A549 (cell line): Measurements from ENCODE around the gene SPARC. TPM values are rescaled to one million over a fixed set of nuclear protein-coding genes. Genes with fewer than 3 reads are reported as not detected.

Experiments used
- ATAC-seq, 2 experiments: fragments of 200-7000 bp in 1 of 2; fragments of >200 bp in 1 of 2; cut with Nextera tagmentation in 1 of 2; cut with Tn5 transposase in 1 of 2; 3 replicates each; pipeline versions ENCODE4 v1.8.0 to v1.9.1; 2018 to 2020; ENCODE audit warnings: mild to moderate bottlenecking in 1 of 2, moderate library complexity in 1 of 2
- CTCF ChIA-PET: fragments of 300-600 bp; sonication (Branson Sonifier 250); formaldehyde crosslinking; extraction: SDS; loops from one replicate; lab custom pipeline; 2021; ENCODE audit warnings: antibody characterized with exemption, inconsistent platforms; lab: Yijun Ruan, JAX
- POLR2A ChIA-PET: fragments of 350-600 bp; formaldehyde crosslinking; extraction: SDS; loops from one replicate; lab custom pipeline; 2021; ENCODE audit warnings: antibody characterized with exemption, inconsistent platforms; lab: Yijun Ruan, JAX
- DNase-seq, 2 experiments: peaks; one replicate each; pipeline versions ENCODE4 v3.0.0 to v3.0.0-alpha.2; 2011 to 2016; ENCODE audit warnings: low read depth in 1 of 2, low spot score in 1 of 2
- FAIRE-seq: peaks from 2 replicates; lab custom pipeline; 2011; peaks lifted over from hg19 to GRCh38; lab: Jason Lieb, UNC
- H3K27ac ChIP-seq, 2 experiments: fragments of >200 bp; sonication (Bioruptor Twin); formaldehyde crosslinking; 3 replicates each; pipeline ENCODE4 v1.5.1; 2016 to 2017
- H3K4me1 ChIP-seq: fragments of >200 bp; sonication (Bioruptor Twin); formaldehyde crosslinking; 3 replicates; pipeline ENCODE4 v1.6.1; 2016
- H3K4me2 ChIP-seq: fragments of >200 bp; sonication (Bioruptor Twin); formaldehyde crosslinking; 3 replicates; pipeline ENCODE4 v1.6.1; 2016
- H3K4me3 ChIP-seq: fragments of >200 bp; sonication (Bioruptor Twin); formaldehyde crosslinking; 3 replicates; pipeline ENCODE4 v1.5.1; 2016
- H3K9me3 ChIP-seq: fragments of >200 bp; sonication (Bioruptor Twin); formaldehyde crosslinking; 3 replicates; pipeline ENCODE4 v1.6.1; 2016
- ATOH8 ChIP-seq: fragments of 250-450 bp; sonication (Bioruptor Pico); IDR thresholded peaks from 2 replicates; pipeline ENCODE4 v1.5.0; 2020; ENCODE audit warnings: low read depth, mild to moderate bottlenecking, moderate library complexity
- CEBPB ChIP-seq, 2 experiments: fragments of >200 bp in 1 of 2; sonication (Bioruptor Twin) in 1 of 2; formaldehyde crosslinking in 1 of 2; IDR thresholded peaks; 2 replicates each; pipeline ENCODE4 v1.6.1; 2012 to 2016
- EHMT2 ChIP-seq: fragments of 200-600 bp; sonication (generic); IDR thresholded peaks from 2 replicates; pipeline ENCODE4 v1.6.1; 2016; ENCODE audit warnings: antibody characterized with exemption, low read depth, mild to moderate bottlenecking, moderate library complexity
- EP300 ChIP-seq, 2 experiments: fragments of >200 bp; sonication (Bioruptor Twin); formaldehyde crosslinking; IDR thresholded peaks; 2 replicates in 1 of 2; 3 replicates in 1 of 2; pipeline ENCODE4 v1.6.1; 2016 to 2017
- ESRRA ChIP-seq: fragments of 150-350 bp; IDR thresholded peaks from 2 replicates; pipeline ENCODE4 v1.6.1; 2014; ENCODE audit warnings: mild to moderate bottlenecking, low read length, borderline replicate concordance
- FOSB ChIP-seq: fragments of 250-450 bp; sonication (Bioruptor Pico); IDR thresholded peaks from 2 replicates; pipeline ENCODE4 v1.5.0; 2020; ENCODE audit warnings: mild to moderate bottlenecking, moderate library complexity
- HES2 ChIP-seq: fragments of >200 bp; sonication (Bioruptor Twin); formaldehyde crosslinking; IDR thresholded peaks from 2 replicates; pipeline ENCODE4 v1.6.1; 2016
- HEYL ChIP-seq: fragments of 250-450 bp; sonication (Bioruptor Pico); IDR thresholded peaks from 2 replicates; pipeline ENCODE4 v1.8.0; 2021; ENCODE audit warnings: mild to moderate bottlenecking, moderate library complexity
- HOXA7 ChIP-seq: fragments of 250-450 bp; sonication (Bioruptor Pico); IDR thresholded peaks from 2 replicates; pipeline ENCODE4 v1.5.0; 2020; ENCODE audit warnings: mild to moderate bottlenecking, moderate library complexity
- HOXB5 ChIP-seq: fragments of 250-450 bp; sonication (Bioruptor Pico); IDR thresholded peaks from 2 replicates; pipeline ENCODE4 v1.5.0; 2020; ENCODE audit warnings: mild to moderate bottlenecking, moderate library complexity
- JUN ChIP-seq, 2 experiments: fragments of >200 bp; sonication (Bioruptor Twin); formaldehyde crosslinking; IDR thresholded peaks; 2 replicates in 1 of 2; 3 replicates in 1 of 2; pipeline ENCODE4 v1.6.1; 2016 to 2017
- MAZ ChIP-seq: fragments of 150-350 bp; IDR thresholded peaks from 2 replicates; pipeline ENCODE4 v1.6.1; 2014; ENCODE audit warnings: antibody characterized with exemption, low read depth, low read length, borderline replicate concordance
- MYC ChIP-seq: IDR thresholded peaks from 2 replicates; pipeline ENCODE4 v1.6.1; 2012; ENCODE audit warnings: mild to moderate bottlenecking, inconsistent platforms, low read length, improper control_type of control experiment, borderline replicate concordance
- PBX3 ChIP-seq: IDR thresholded peaks from 2 replicates; pipeline ENCODE4 v1.6.1; 2012
- RARB ChIP-seq: fragments of 250-450 bp; sonication (Bioruptor Pico); IDR thresholded peaks from 2 replicates; pipeline ENCODE4 v1.8.0; 2021; ENCODE audit warnings: mild to moderate bottlenecking, moderate library complexity
- REST ChIP-seq: fragments of 200-600 bp; sonication (generic); IDR thresholded peaks from 2 replicates; pipeline ENCODE4 v1.6.1; 2016; ENCODE audit warnings: antibody characterized with exemption, mild to moderate bottlenecking, moderate library complexity
- RFX5 ChIP-seq: fragments of 450-650 bp; IDR thresholded peaks from 2 replicates; pipeline ENCODE4 v1.7.1; 2014; ENCODE audit warnings: antibody characterized with exemption, mild to moderate bottlenecking, moderate library complexity
- RNF2 ChIP-seq: fragments of 200-600 bp; sonication (generic); IDR thresholded peaks from 2 replicates; pipeline ENCODE4 v1.6.1; 2016; ENCODE audit warnings: low read depth, mild to moderate bottlenecking, antibody characterized with exemption, moderate library complexity, borderline replicate concordance
- SREBF2 ChIP-seq: fragments of 450-650 bp; IDR thresholded peaks from 2 replicates; pipeline ENCODE4 v1.6.1; 2014; ENCODE audit warnings: mild to moderate bottlenecking, moderate library complexity
- TP53 ChIP-seq: fragments of 250-450 bp; sonication (Bioruptor Pico); IDR thresholded peaks from 2 replicates; pipeline ENCODE4 v1.5.0; 2021; ENCODE audit warnings: mild to moderate bottlenecking, moderate library complexity
- ZC3H11A ChIP-seq: fragments of 450-650 bp; IDR thresholded peaks from 2 replicates; pipeline ENCODE4 v1.6.1; 2014; ENCODE audit warnings: antibody characterized with exemption, mild to moderate bottlenecking
- ZSCAN20 ChIP-seq: fragments of 250-450 bp; sonication (Bioruptor Pico); IDR thresholded peaks from 2 replicates; pipeline ENCODE4 v1.8.0; 2022; ENCODE audit warnings: mild to moderate bottlenecking, moderate library complexity
- WGBS: methylation state at CpG from one replicate; pipeline ENCODE4 v1.1.6; 2017; ENCODE audit errors: missing lambda C conversion rate; 5-methylcytosine and 5-hydroxymethylcytosine counted together
- polyA plus RNA-seq, 4 experiments: library from polyadenylated mRNA; depleted of rRNA in 3 of 4; stranded (reverse); fragments of >200 nt; fragmentation: RNase III in 1 of 4; extraction: RNeasy Plus Mini Kit Qiagen cat#74134 plus additional on column Dnase treatment in 1 of 4; gene quantifications; 2 replicates in 3 of 4; 3 replicates in 1 of 4; pipeline ENCODE4 v1.2.3, GENCODE V29; 2011 to 2017

Gene SPARC
- polyA plus RNA-seq, 2 of the 4 experiments (the other 2 are of a cell fraction), result 33.8 to 45.7 TPM

GRCh38 chr5:151670953-151671636 is 15.6 kb downstream of the SPARC start:
- H3K9me3 ChIP-seq, result no peaks in the 10 kb centered on the region
- CTCF ChIA-PET, result interaction anchor here (1.1 to 10.0 kb wide), 9 partner anchors 9 to 100 kb away, joined by 3 to 59 read pairs (median 6); partner anchors contain the start of gene G3BP1
- POLR2A ChIA-PET, result no interaction called here
- ATAC-seq (peak in 1 of 2 experiments; percentile 69; a peak in 4 of 6 replicates), DNase-seq (no peak), FAIRE-seq (no peak)
- peaks cover 25% of the 10 kb centered on the region for H3K4me1 ChIP-seq
- H3K27ac ChIP-seq, result peak overlapping the region; percentile 12 to 68; a peak in 3 of 6 replicates
- H3K4me2 ChIP-seq, result peak overlapping the region; percentile 6; the same call in 1 of the 3 replicates
- H3K4me3 ChIP-seq, result no peak overlapping the region
- no peak for TF ChIP-seq HOXA7 (CRISPR knock-in tag)
- no peak for TF ChIP-seq HEYL (CRISPR knock-in tag)
- TF ChIP-seq REST, result no peak
- no peak for TF ChIP-seq HES2
- TF ChIP-seq ATOH8 (CRISPR knock-in tag), result no peak
- TF ChIP-seq RFX5, result no peak
- TF ChIP-seq PBX3, result no peak
- TF ChIP-seq MYC, result no peak
- TF ChIP-seq TP53 (CRISPR knock-in tag), result no peak
- no peak for TF ChIP-seq EP300 (IDR thresholded peaks at IDR 0.05)
- no peak for TF ChIP-seq FOSB
- TF ChIP-seq HOXB5 (CRISPR knock-in tag), result no peak
- TF ChIP-seq RNF2, result no peak
- TF ChIP-seq MAZ, result no peak
- TF ChIP-seq CEBPB (IDR thresholded peaks at IDR 0.05), result no peak
- TF ChIP-seq ESRRA, result no peak
- 58% methylated on average over 6 of the region's 6 CpGs for WGBS

- ATAC-seq (peak; percentile 11 to 39; a peak in 3 of 6 replicates), DNase-seq (no peak), FAIRE-seq (no peak)
- ChIA-PET POLR2A (no interaction called here), CTCF (interaction anchor here (1.1 to 10.0 kb wide), 7 partner anchors 8 to 72 kb away, joined by 3 to 59 read pairs (median 6); no protein-coding TSS in a partner anchor)
- H3K4me3 ChIP-seq, result no peak overlapping the region
- H3K4me2 ChIP-seq, result 0 out of 3 replicates have a peak overlapping the region, but pooled peaks have one; percentile 19
- no peak for TF ChIP-seq EHMT2
- TF ChIP-seq JUN (IDR thresholded peaks at IDR 0.05), result no peak
- TF ChIP-seq ZSCAN20 (CRISPR knock-in tag), result no peak
- no peak for TF ChIP-seq ZC3H11A
- TF ChIP-seq RARB, result no peak
- TF ChIP-seq SREBF2, result no peak
- peaks cover 29% of the 10 kb centered on the region for H3K4me1 ChIP-seq
- WGBS, result 60% methylated on average over 4 of the region's 4 CpGs
- no peaks in the 10 kb centered on the region for H3K9me3 ChIP-seq
- H3K27ac ChIP-seq, result peak overlapping the region; percentile 22 to 68; a peak in 2 of 6 replicates
Measured at GRCh38 chr5:151670083-151670686, 16.5 kb downstream of the SPARC start.
